Body of pancreas (tissue), 4 donors: ENCODE measurements around the gene CAPRIN1.

Experiments
- CTCF ChIP-seq, 7 experiments: fragments of 450-650 bp in 4 of 7; fragments of 200-600 bp in 3 of 7; sonication (generic) in 3 of 7; IDR thresholded peaks; one replicate each; pipeline ENCODE4 v1.5.1; 2016 to 2019; ENCODE audit warnings: antibody characterized with exemption in 7 of 7
- POLR2A ChIP-seq, 3 donors: fragments of 450-650 bp; IDR thresholded peaks; one replicate each; pipeline ENCODE4 v1.6.1; 2016; ENCODE audit warnings: antibody characterized with exemption in 3 of 3, mild to moderate bottlenecking in 2 of 3

DNA sequence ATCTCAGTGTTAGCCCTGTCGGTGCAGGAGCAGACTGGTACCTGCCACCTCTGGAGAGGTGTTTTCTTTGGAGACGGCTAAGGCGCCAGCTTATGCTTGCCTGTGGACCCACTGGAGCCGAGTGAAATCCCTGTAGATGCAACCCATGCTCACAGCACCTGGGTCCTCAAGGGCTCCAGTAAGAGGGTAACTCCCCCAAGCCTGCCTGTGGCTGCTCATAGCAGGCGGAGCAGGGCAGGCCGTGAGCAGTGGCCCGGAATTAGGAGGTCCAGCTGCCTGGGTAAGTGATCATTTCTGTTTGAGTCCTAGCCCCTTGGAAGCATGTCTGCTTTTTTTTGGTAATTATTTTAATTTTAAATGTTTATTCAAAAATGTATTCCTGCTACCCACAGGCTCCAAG lies 97.7 kb downstream of the CAPRIN1 start:
- TF ChIP-seq CTCF (IDR thresholded peaks at IDR 0.05) (no peak), POLR2A (IDR thresholded peaks at IDR 0.05) (no peak)
